Measurements from ENCODE around the gene ZNF468.
"Not testable (repeated sequence)": the region's sequence is repeated elsewhere in the genome, so short reads cannot be mapped to it uniquely, and the experiment has no call there.

The ZNF468 gene

DNA sequence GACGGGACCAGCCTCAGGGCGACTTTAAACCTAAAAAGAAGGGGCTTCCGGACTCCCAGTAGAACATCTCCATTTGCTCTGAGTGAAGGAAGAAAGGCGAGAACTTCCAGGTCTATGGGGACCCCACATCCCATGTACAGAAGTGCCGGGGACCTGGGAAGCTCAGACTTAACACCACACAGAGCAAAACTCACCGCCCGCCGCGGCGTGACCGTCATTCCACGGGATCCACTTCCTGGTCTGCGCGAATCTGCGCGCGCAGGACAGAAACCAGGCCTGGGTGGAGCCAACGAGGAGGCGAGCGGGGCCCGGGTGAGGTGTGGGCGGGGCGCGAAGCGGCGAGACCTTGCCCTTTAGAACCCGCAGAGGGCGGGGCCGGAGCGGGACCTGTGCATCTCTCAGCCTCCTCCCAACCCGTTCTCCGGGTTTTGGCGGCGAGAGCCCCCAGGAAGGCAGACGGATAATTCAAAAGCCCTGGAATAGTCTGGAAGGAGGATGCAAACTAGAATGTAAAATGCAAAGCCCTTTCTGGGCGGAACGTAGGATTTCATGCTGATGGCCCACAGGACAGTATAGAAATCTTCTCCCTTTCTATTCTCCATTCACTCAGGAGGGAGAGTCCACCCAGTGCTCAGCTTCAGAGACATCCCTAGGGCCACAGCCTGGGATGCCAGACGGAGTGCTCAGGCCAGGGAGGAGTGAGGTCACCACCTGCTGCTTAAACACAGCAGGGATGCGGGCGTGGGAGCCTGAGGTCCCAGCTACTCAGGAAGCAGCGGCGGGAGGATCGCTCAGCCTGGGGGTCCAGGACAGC is at the start of gene ZNF468:
Gene ZNF468 (minus strand): TSS at position 242 of the 814 bp plus-strand sequence. CDS start 3,347 bp downstream, outside the sequence.
- not testable (repeated sequence) for H3K4me1 ChIP-seq (ENCODE audit: control insufficient read depth, insufficient read depth, low read length); H3K36me3 ChIP-seq (ENCODE audit: control insufficient read depth, insufficient read depth, low read length); H3K27ac ChIP-seq (ENCODE audit: low read depth, low read length); H3K27me3 ChIP-seq (ENCODE audit: control insufficient read depth, insufficient read depth, low read length)
- H3K9ac ChIP-seq (ENCODE audit: low read length) = peak within 1 kb of the TSS; percentile 77
- peak within 1 kb of the TSS; percentile 91 for H3K4me3 ChIP-seq (ENCODE audit: low read length)

GRCh38 chr19:52904052-52904780 is 46.8 kb upstream of the ZNF468 start:
- H3K36me3 ChIP-seq (ENCODE audit: control insufficient read depth, insufficient read depth, low read length); H3K9ac ChIP-seq (ENCODE audit: low read length); H3K4me1 ChIP-seq (ENCODE audit: control insufficient read depth, insufficient read depth, low read length); H3K27ac ChIP-seq (ENCODE audit: low read depth, low read length); H3K27me3 ChIP-seq (ENCODE audit: control insufficient read depth, insufficient read depth, low read length); H3K4me3 ChIP-seq (ENCODE audit: low read length): not testable (repeated sequence)

DNA sequence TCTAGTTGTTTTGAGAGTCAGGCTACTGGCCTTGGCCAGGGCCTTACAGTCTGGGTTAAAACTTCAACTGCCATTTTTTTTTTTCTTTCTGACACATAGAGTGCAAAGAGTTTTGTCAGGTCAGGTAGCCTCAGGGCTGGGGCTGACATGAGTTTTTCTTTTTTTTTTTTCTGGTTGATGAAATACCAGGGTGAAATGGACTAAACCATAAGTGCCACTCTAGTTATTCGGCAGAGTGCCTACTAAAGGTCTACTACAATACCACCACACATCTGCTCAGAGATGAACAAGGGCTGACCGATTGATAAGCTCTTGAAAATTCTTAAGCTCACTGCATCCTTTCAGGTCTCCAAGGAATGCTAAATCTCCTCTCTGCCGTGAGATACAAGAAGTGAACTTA is 44.4 kb upstream of the ZNF468 start:
- Histone ChIP-seq H3K27ac (ENCODE audit: low read depth, low read length) (no peak overlapping the region), H3K36me3 (ENCODE audit: control insufficient read depth, insufficient read depth, low read length) (no peaks in the 10 kb centered on the region), H3K27me3 (ENCODE audit: control insufficient read depth, insufficient read depth, low read length) (no peaks in the 10 kb centered on the region), H3K9ac (ENCODE audit: low read length) (no peak overlapping the region), H3K4me1 (ENCODE audit: control insufficient read depth, insufficient read depth, low read length) (peaks cover 3% of the 10 kb centered on the region), H3K4me3 (ENCODE audit: low read length) (no peak overlapping the region)

DNA sequence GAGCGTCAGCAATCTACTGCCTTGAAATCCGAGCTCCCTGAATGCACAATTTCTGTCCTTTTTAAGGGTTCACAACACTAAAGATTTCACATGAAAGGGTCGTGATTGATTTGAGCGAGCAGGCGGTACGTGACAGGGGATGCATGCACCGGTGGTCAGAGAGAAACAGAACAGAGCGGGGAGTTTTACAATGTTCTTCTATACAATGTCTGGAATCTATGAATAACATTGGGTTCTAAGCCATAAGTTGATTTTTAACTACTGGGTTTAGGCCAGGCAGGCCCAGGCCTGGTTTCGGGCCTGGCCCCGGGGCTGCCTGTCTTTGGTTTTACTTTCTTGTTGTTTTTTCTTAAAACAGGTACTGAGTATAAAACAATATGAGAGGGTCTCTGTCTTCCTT is 41.2 kb upstream of the ZNF468 start:
- H3K4me3 ChIP-seq (ENCODE audit: low read length); H3K27ac ChIP-seq (ENCODE audit: low read depth, low read length); H3K27me3 ChIP-seq (ENCODE audit: control insufficient read depth, insufficient read depth, low read length); H3K36me3 ChIP-seq (ENCODE audit: control insufficient read depth, insufficient read depth, low read length); H3K9ac ChIP-seq (ENCODE audit: low read length); H3K4me1 ChIP-seq (ENCODE audit: control insufficient read depth, insufficient read depth, low read length): not testable (repeated sequence)

- H3K4me1 ChIP-seq (ENCODE audit: control insufficient read depth, insufficient read depth, low read length) = peaks cover 3% of the 10 kb centered on the region
- H3K36me3 ChIP-seq (ENCODE audit: control insufficient read depth, insufficient read depth, low read length) = no peaks in the 10 kb centered on the region
- H3K27me3 ChIP-seq (ENCODE audit: control insufficient read depth, insufficient read depth, low read length) = no peaks in the 10 kb centered on the region
- peak overlapping the region; percentile 92 for H3K27ac ChIP-seq (ENCODE audit: low read depth, low read length)
- H3K9ac ChIP-seq (ENCODE audit: low read length) = no peak overlapping the region
- H3K4me3 ChIP-seq (ENCODE audit: low read length) = peak overlapping the region; percentile 98
These were observed 40.7 kb upstream of the ZNF468 start for GRCh38 chr19:52898101-52898500.

- Histone ChIP-seq H3K4me3 (ENCODE audit: low read length) (peak within 1 kb of the TSS; percentile 98), H3K36me3 (ENCODE audit: control insufficient read depth, insufficient read depth, low read length) (no peaks in the 10 kb centered on the region), H3K27ac (ENCODE audit: low read depth, low read length) (peak within 1 kb of the TSS; percentile 92), H3K9ac (ENCODE audit: low read length) (peak within 1 kb of the TSS; percentile 63), H3K27me3 (ENCODE audit: control insufficient read depth, insufficient read depth, low read length) (no peaks in the 10 kb centered on the region), H3K4me1 (ENCODE audit: control insufficient read depth, insufficient read depth, low read length) (peaks cover 3% of the 10 kb centered on the region)
These were observed 39.9 kb upstream of the ZNF468 start, which contains the start of gene ZNF320 for GRCh38 chr19:52897138-52897935. Gene ZNF320, minus strand, starts transcription at chr19:52897635. Its CDS starts 7,380 bp downstream, at chr19:52890255.

GRCh38 chr19:52896431-52897137 is 39.2 kb upstream of the ZNF468 start:
- peak overlapping the region; percentile 92 for H3K27ac ChIP-seq (ENCODE audit: low read depth, low read length)
- peaks cover 3% of the 10 kb centered on the region for H3K4me1 ChIP-seq (ENCODE audit: control insufficient read depth, insufficient read depth, low read length)
- no peaks in the 10 kb centered on the region for H3K27me3 ChIP-seq (ENCODE audit: control insufficient read depth, insufficient read depth, low read length)
- no peaks in the 10 kb centered on the region for H3K36me3 ChIP-seq (ENCODE audit: control insufficient read depth, insufficient read depth, low read length)
- H3K4me3 ChIP-seq (ENCODE audit: low read length) = peak overlapping the region; percentile 98
- H3K9ac ChIP-seq (ENCODE audit: low read length) = peak overlapping the region; percentile 63

DNA sequence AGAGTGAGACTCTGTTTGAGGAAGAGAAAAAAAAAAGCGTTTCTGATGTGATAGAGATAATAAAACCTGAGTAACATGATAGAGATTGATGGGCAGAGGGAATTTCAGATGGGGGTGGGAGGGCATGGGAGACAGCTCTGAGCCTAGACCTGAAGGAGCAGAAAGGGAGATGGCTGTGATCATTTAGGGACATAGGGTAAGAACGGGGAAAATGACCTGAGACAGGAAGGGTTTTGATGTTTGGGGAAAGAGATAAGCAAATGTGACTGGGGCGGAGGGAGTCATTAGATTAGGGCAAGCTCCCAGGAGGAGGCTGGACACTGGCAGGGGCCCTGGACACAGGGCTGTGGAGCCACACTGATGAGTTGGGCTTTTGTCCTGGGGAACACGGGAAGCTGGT is 33.9 kb upstream of the ZNF468 start:
- Histone ChIP-seq H3K4me3 (ENCODE audit: low read length) (no peak overlapping the region), H3K4me1 (ENCODE audit: control insufficient read depth, insufficient read depth, low read length) (no peaks in the 10 kb centered on the region), H3K9ac (ENCODE audit: low read length) (no peak overlapping the region), H3K27me3 (ENCODE audit: control insufficient read depth, insufficient read depth, low read length) (no peaks in the 10 kb centered on the region), H3K27ac (ENCODE audit: low read depth, low read length) (no peak overlapping the region), H3K36me3 (ENCODE audit: control insufficient read depth, insufficient read depth, low read length) (peaks cover 21% of the 10 kb centered on the region)

DNA sequence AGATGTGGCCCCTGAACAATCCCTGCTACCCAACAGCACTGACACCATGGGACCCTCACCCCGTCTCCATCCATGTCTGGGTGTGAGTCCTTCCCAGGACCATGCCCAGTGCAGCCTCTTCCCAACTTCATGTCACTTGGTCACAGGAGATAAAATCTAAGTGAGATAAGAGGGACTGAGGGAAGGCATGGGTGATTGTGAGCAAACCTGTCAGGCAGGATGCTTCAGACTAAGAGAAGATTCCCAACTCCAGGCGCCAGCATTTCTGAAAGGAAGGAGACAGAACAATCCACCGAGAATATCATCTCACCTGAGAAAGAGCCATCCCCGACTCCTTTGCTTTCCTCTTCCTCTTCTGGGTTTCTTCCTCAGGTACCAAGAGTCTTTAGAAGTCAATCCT is 32.5 kb upstream of the ZNF468 start:
- H3K27me3 ChIP-seq (ENCODE audit: control insufficient read depth, insufficient read depth, low read length) = no peaks in the 10 kb centered on the region
- H3K36me3 ChIP-seq (ENCODE audit: control insufficient read depth, insufficient read depth, low read length) = peaks cover 27% of the 10 kb centered on the region
- H3K9ac ChIP-seq (ENCODE audit: low read length) = no peak overlapping the region
- no peaks in the 10 kb centered on the region for H3K4me1 ChIP-seq (ENCODE audit: control insufficient read depth, insufficient read depth, low read length)
- no peak overlapping the region for H3K4me3 ChIP-seq (ENCODE audit: low read length)
- H3K27ac ChIP-seq (ENCODE audit: low read depth, low read length) = no peak overlapping the region

DNA sequence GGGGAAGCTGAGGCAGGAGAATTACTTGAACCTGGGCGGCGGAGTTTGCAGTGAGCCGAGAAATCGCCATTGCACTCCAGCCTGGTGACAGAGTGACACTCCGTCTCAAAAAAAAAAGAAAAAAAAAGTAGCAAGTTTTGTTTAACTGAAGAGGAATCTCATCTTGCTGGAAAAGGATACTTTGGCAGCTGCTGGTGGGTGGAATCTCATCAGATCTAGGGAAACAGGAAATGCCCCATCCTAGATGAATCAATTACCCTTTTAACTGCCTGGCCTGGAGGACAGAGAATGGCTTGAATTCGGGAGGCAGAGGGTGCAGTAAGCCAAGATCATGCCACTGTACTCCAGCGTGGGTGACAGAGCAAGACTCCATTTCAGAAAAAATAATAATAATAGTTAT is 31.7 kb upstream of the ZNF468 start:
- Histone ChIP-seq H3K4me3 (ENCODE audit: low read length) (no peak overlapping the region), H3K36me3 (ENCODE audit: control insufficient read depth, insufficient read depth, low read length) (peaks cover 35% of the 10 kb centered on the region), H3K27me3 (ENCODE audit: control insufficient read depth, insufficient read depth, low read length) (no peaks in the 10 kb centered on the region)

DNA sequence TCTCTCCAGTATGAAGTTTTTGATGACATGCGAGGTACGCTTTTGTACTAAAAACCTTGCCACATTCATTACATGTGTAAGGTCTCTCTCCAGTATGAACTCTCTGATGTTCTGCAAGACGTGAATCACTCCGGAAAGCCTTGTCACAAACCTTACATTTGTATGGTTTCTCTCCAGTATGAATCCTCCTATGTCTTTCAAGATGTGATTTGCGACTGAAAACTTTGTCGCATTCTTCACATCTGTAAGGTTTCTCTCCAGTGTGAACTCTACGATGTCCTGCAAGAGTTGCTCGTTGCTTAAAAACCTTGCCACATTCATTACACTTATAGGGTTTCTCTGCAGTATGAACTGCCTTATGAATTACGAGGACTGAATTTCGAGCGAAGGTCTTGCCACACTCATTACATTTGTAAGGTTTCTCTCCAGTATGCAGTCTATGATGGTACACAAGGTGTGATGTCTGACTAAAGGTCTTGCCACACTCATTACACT is 23.5 kb upstream of the ZNF468 start:
- Histone ChIP-seq H3K27me3 (ENCODE audit: control insufficient read depth, insufficient read depth, low read length) (no peaks in the 10 kb centered on the region), H3K4me3 (ENCODE audit: low read length) (no peak overlapping the region), H3K4me1 (ENCODE audit: control insufficient read depth, insufficient read depth, low read length) (no peaks in the 10 kb centered on the region), H3K27ac (ENCODE audit: low read depth, low read length) (no peak overlapping the region), H3K9ac (ENCODE audit: low read length) (no peak overlapping the region), H3K36me3 (ENCODE audit: control insufficient read depth, insufficient read depth, low read length) (peaks cover 44% of the 10 kb centered on the region)

More for the DNA sequence above, 31.7 kb upstream of the ZNF468 start:
- Histone ChIP-seq H3K27ac (ENCODE audit: low read depth, low read length) (no peak overlapping the region), H3K9ac (ENCODE audit: low read length) (no peak overlapping the region), H3K4me1 (ENCODE audit: control insufficient read depth, insufficient read depth, low read length) (no peaks in the 10 kb centered on the region)

Measured in rectal smooth muscle tissue (tissue), 1 donor.